ENCODE measurements around the gene AP1B1.

AP1B1 gene

DNA sequence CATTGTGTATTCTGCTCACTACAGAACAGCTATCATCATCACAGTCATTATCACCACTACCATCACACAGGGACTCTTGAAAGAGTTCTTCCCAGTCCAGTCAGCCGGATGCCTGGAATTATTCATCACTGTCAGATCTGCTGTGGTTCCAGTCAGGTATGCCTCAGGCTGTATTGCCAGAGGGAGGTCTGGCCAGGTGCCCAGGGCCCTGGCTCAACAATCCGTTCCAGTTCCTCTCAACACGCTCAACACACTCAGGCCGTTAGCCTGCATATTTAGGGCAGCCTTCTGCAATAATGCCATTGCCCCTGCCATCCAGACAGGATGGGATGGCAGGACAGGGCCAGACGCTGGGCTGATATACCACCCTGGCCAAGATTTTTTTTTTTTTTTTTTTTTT, 44.2 kb downstream of the AP1B1 start:
- Histone ChIP-seq H3K27ac (no peak overlapping the region), H3K4me3 (no peak overlapping the region), H3K36me3 (ENCODE audit: insufficient read depth, low read length) (peaks cover 45% of the 10 kb centered on the region; the same call in 1 of the 2 replicates), H3K9me3 (ENCODE audit: low read depth, low read length) (no peaks in the 10 kb centered on the region), H3K9ac (ENCODE audit: insufficient read length) (no peak overlapping the region)
- no peak for TF ChIP-seq EZH2 (IDR thresholded peaks at IDR 0.05)
- no peak for TF ChIP-seq FOXP2 (optimal IDR thresholded peaks at IDR 0.05; ENCODE audit: control extremely low read depth, extremely low read length, insufficient read depth)
- TF ChIP-seq POLR2AphosphoS5 (IDR thresholded peaks at IDR 0.05; ENCODE audit: borderline replicate concordance, low read depth, low read length): no peak
- DNase-seq (ENCODE audit: low read depth, low spot score): no peak

DNA sequence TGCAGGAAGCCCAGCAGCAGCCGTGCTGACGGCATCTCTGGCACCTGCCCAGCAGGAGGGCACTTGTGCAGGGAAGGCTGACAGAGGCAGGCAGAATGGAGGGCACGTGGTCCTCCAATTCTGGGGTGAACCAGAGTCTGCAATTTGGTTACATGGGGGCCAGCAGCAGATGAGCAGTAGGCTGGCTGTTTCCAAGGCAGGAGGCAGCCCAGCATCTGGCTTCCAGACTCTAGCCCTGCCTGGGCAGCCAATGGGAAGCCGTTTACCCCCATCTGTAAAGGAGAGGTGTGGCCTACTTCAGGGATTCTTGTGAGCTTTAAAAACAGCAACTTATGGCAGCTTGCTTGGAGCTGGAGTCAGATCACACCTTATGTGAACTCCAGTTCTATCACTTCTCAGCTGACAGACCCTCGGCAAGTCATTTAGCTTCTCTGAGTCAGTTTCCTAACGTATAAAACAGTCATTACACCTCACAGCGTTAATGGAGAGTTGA, 45.0 kb downstream of the AP1B1 start:
- H3K27ac ChIP-seq: no peak overlapping the region
- H3K36me3 ChIP-seq (ENCODE audit: insufficient read depth, low read length): peaks cover 43% of the 10 kb centered on the region; the same call in 1 of the 2 replicates
- TF ChIP-seq FOXP2 (optimal IDR thresholded peaks at IDR 0.05; ENCODE audit: control extremely low read depth, extremely low read length, insufficient read depth) (no peak), POLR2AphosphoS5 (IDR thresholded peaks at IDR 0.05; ENCODE audit: borderline replicate concordance, low read depth, low read length) (no peak)
- H3K9ac ChIP-seq (ENCODE audit: insufficient read length): no peak overlapping the region
- H3K9me3 ChIP-seq (ENCODE audit: low read depth, low read length): no peaks in the 10 kb centered on the region
- no peak overlapping the region; the same call in 1 of the 2 replicates for H3K4me3 ChIP-seq
- no peak for DNase-seq (ENCODE audit: low read depth, low spot score)

DNA sequence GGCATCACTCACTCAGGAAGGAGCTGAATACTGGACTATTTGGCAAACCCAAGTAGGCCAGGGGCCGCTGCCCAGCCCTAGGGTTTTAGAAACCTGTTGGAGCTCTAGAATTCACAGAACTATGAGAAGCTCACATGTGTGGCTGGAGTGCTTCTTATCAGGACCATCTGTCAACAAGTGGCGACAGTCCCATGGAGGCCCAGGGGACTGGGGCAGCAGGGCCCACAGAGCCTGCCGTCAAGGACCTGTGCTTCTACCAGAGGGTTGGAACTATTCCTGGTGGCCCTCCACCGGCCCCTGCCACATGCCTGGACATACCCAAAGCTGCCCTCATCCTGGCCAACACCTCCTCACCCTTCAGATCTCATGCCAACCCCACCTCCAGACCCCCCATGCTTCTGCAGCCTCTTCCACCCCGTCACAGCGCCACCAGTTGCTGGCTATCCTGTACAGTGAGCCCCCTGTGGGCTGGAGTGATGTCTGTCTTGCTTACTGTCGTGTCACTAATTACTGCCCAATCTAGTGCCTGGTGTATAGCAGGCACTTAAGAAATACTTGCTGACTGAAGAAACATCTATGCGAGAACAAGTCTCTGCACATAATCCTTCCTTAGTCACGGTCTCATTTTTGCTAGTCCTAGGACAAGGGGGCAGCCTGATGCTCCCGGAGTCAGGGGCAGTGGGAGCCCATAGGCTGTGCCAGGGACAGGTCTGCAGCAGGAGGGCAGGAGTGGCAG, 45.6 kb downstream of the AP1B1 start:
- Histone ChIP-seq H3K36me3 (ENCODE audit: insufficient read depth, low read length) (peaks cover 44% of the 10 kb centered on the region; the same call in 1 of the 2 replicates), H3K27ac (no peak overlapping the region), H3K9ac (ENCODE audit: insufficient read length) (no peak overlapping the region), H3K9me3 (ENCODE audit: low read depth, low read length) (no peaks in the 10 kb centered on the region), H3K4me3 (no peak overlapping the region)
- no peak for TF ChIP-seq FOXP2 (optimal IDR thresholded peaks at IDR 0.05; ENCODE audit: control extremely low read depth, extremely low read length, insufficient read depth)
- no peak for DNase-seq (ENCODE audit: low read depth, low spot score)

DNA sequence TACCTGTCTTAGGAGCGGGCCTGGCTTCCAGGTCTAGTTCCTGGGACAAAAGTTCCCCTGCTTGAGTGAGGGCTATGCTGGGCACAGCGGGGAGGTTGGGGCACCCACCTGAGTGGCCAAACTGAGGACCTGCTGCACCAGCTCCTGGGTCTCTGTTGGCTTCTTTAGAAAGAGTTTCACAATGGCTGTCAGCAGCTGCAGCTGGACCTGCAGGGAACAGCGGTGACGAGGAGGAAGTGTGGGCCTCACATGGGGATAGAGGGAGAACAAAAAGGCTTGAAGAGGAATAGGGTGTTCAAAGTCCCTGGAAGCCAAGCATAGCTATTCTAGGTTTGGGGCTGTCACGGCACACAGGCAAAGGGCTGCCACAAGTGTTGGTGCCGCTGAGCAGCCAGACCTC, 46.2 kb downstream of the AP1B1 start:
- Histone ChIP-seq H3K9ac (ENCODE audit: insufficient read length) (no peak overlapping the region), H3K4me3 (no peak overlapping the region), H3K27ac (no peak overlapping the region), H3K36me3 (ENCODE audit: insufficient read depth, low read length) (peaks cover 40% of the 10 kb centered on the region; the same call in 1 of the 2 replicates), H3K9me3 (ENCODE audit: low read depth, low read length) (no peaks in the 10 kb centered on the region)
- no peak for DNase-seq (ENCODE audit: low read depth, low spot score)
- TF ChIP-seq POLR2AphosphoS5 (IDR thresholded peaks at IDR 0.05; ENCODE audit: borderline replicate concordance, low read depth, low read length) (no peak), EZH2 (IDR thresholded peaks at IDR 0.05) (no peak), FOXP2 (optimal IDR thresholded peaks at IDR 0.05; ENCODE audit: control extremely low read depth, extremely low read length, insufficient read depth) (no peak)

DNA sequence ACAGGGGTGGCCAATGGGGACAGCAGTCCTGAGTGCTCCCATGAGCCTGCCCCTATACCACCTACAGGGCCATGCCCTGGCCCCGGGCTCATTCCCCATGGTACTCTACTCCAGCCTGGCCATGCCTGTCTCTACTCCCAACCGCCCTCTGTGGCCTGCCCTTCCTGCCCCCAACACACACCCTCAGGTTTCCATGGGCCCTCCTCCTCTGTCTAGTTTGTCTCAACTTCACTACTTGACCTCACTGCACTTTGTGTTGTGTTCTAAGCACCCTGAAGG, 46.6 kb downstream of the AP1B1 start:
- Histone ChIP-seq H3K27ac (no peak overlapping the region), H3K9ac (ENCODE audit: insufficient read length) (no peak overlapping the region), H3K9me3 (ENCODE audit: low read depth, low read length) (no peaks in the 10 kb centered on the region), H3K4me3 (no peak overlapping the region), H3K36me3 (ENCODE audit: insufficient read depth, low read length) (peaks cover 40% of the 10 kb centered on the region; the same call in 1 of the 2 replicates)
- no peak for DNase-seq (ENCODE audit: low read depth, low spot score)
- TF ChIP-seq FOXP2 (optimal IDR thresholded peaks at IDR 0.05; ENCODE audit: control extremely low read depth, extremely low read length, insufficient read depth) (no peak), EZH2 (IDR thresholded peaks at IDR 0.05) (no peak), POLR2AphosphoS5 (IDR thresholded peaks at IDR 0.05; ENCODE audit: borderline replicate concordance, low read depth, low read length) (no peak)

DNA sequence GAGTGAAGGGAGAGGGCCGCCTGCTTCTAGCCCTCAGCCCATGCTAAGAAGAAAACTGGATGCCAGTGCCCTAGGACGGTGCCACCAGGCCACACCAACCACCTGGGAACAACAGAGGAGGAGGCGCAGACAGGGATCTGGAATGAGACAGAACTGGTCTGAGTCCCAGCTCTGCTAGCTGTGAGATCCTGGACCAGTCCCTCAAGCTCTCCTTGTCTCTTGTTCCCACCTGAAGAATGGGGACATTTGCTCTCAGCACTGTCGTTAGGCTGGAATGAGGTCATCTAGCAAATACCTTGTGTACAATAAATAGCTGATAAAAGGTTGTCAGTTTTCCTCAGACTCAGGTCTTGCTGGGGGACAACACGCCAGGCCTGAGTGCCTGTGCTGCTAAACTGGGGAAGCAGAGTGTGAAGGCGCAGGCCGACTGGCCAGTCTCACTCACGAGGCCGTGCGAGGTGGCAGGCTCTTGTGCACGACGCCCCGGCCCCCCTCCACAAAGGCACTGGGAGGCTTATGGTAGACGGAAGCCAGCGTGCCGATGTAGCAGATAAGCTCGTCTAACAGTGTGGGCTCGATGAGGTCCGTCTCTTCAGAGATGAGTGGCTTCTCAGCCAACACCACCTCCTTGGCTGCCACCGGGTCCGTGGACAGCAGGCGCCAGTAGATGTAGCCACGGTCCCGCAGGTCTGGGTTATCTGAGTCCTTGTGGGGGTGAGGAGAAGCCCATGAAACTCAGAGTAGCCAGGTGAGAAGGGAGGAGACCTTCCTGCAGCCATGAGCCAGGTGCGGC, 47.1 kb downstream of the AP1B1 start:
- Histone ChIP-seq H3K9me3 (ENCODE audit: low read depth, low read length) (no peaks in the 10 kb centered on the region), H3K4me3 (no peak overlapping the region), H3K36me3 (ENCODE audit: insufficient read depth, low read length) (peaks cover 36% of the 10 kb centered on the region; the same call in 1 of the 2 replicates), H3K9ac (ENCODE audit: insufficient read length) (no peak overlapping the region), H3K27ac (no peak overlapping the region)
- TF ChIP-seq FOXP2 (optimal IDR thresholded peaks at IDR 0.05; ENCODE audit: control extremely low read depth, extremely low read length, insufficient read depth) (no peak), EZH2 (IDR thresholded peaks at IDR 0.05) (no peak), POLR2AphosphoS5 (IDR thresholded peaks at IDR 0.05; ENCODE audit: borderline replicate concordance, low read depth, low read length) (no peak)
- DNase-seq (ENCODE audit: low read depth, low spot score): no peak

DNA sequence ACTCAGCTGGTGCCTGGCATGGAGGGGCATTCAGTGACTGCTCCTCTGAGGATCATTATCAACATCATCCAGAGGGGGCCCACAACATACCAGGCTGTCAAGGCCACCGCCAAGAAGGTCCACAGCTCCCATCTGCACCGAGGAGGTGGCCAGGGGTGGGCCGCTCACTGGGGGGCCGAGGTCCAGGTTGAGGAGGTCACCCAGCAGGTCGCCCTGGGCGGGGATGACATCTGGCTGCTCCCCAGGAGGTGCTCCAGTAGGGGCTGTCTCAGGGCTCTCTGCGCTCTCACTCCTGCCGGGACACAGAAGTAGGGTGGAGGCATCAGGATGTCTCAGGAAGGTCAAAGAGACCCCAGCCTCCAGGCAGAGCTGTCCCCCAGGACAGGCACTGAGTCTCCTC, 47.8 kb downstream of the AP1B1 start:
- Histone ChIP-seq H3K36me3 (ENCODE audit: insufficient read depth, low read length) (peaks cover 36% of the 10 kb centered on the region; the same call in 1 of the 2 replicates), H3K4me3 (no peak overlapping the region), H3K9me3 (ENCODE audit: low read depth, low read length) (no peaks in the 10 kb centered on the region), H3K9ac (ENCODE audit: insufficient read length) (no peak overlapping the region), H3K27ac (no peak overlapping the region)
- DNase-seq (ENCODE audit: low read depth, low spot score): no peak
- TF ChIP-seq FOXP2 (optimal IDR thresholded peaks at IDR 0.05; ENCODE audit: control extremely low read depth, extremely low read length, insufficient read depth): no peak
- no peak for TF ChIP-seq EZH2 (IDR thresholded peaks at IDR 0.05)
- TF ChIP-seq POLR2AphosphoS5 (IDR thresholded peaks at IDR 0.05; ENCODE audit: borderline replicate concordance, low read depth, low read length): no peak

DNA sequence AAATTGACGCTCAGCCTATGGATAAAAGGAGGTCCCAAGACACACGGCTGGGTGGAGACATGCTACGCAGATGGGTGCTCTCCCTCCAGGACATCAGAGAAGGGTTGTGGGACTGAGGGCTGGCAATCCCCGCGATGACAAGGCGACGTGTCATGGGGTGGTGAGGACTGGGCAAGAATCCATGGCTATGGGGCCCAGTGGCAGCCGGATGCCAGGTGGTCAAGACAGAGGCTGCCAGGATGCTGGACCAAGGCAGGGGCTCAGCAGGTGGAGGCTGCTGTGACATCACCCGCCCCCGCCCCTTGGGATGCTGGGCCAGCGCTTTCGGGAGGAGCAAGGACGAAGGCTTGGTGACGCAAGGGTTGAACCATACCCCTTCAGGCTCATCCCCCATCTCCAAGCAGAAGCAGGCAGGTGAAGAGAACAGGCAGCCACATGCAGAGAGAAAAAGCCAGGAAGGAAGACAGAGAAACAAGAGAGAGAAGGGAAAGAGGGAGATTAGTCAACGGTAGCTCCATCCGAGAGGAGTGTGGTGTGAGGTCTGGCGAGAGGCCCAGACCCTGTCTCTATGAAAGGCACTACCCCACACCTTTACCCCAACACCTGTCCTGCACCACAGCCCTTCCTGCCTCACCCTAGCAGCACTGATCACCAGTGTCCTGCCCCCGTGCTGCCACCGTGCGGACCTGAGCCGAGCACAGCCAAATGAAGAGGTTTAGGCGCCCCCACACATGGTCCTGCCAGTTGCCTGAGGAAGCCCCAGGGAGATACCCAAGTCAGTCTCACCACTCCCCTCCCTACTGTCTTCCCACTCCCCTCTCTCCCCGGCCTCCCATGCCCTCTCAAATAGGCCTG, 48.8 kb downstream of the AP1B1 start:
- TF ChIP-seq EZH2 (IDR thresholded peaks at IDR 0.05): no peak
- Histone ChIP-seq H3K27ac (no peak overlapping the region), H3K36me3 (ENCODE audit: insufficient read depth, low read length) (peaks cover 34% of the 10 kb centered on the region; the same call in 1 of the 2 replicates), H3K4me3 (no peak overlapping the region), H3K9ac (ENCODE audit: insufficient read length) (no peak overlapping the region), H3K9me3 (ENCODE audit: low read depth, low read length) (no peaks in the 10 kb centered on the region)
- no peak for DNase-seq (ENCODE audit: low read depth, low spot score)
